SK-N-SH treated with all-trans-retinoic acid at 6 μM for 48 hours (cell line): ENCODE results near the gene CNNM1.

Experiments
- ATAC-seq: fragments of 200-7000 bp; cut with Tn5 transposase; 3 replicates; pipeline ENCODE4 v1.9.1; 2020; ENCODE audit warnings: mild to moderate bottlenecking, moderate library complexity
- ARNTL ChIP-seq: fragments of 450-650 bp; formaldehyde crosslinking; IDR thresholded peaks from 2 replicates; pipeline ENCODE4 v1.5.0; 2020; ENCODE audit warnings: low read depth, mild to moderate bottlenecking, moderate library complexity, borderline replicate concordance
- BACH2 ChIP-seq: fragments of 250-450 bp; sonication (Bioruptor Pico); IDR thresholded peaks from 2 replicates; pipeline ENCODE4 v1.9.0; 2021; ENCODE audit warnings: mild to moderate bottlenecking, borderline replicate concordance
- CSDC2 ChIP-seq: fragments of 250-450 bp; sonication (Bioruptor Pico); IDR thresholded peaks from 2 replicates; pipeline ENCODE4 v1.5.0; 2020; ENCODE audit warnings: mild to moderate bottlenecking, moderate library complexity
- ESRRG ChIP-seq: fragments of 250-450 bp; sonication (Bioruptor Pico); IDR thresholded peaks from 2 replicates; pipeline ENCODE4 v1.6.1; 2021; ENCODE audit warnings: mild to moderate bottlenecking
- GLIS3 ChIP-seq: fragments of 250-450 bp; sonication (Bioruptor Pico); IDR thresholded peaks from 2 replicates; pipeline ENCODE4 v1.5.0; 2020; ENCODE audit warnings: mild to moderate bottlenecking, moderate library complexity
- ISL1 ChIP-seq: fragments of 250-450 bp; sonication (Bioruptor Pico); IDR thresholded peaks from 2 replicates; pipeline ENCODE4 v2.1.2; 2022; ENCODE audit warnings: mild to moderate bottlenecking, moderate library complexity
- OSR1 ChIP-seq: fragments of 250-450 bp; sonication (Bioruptor Pico); IDR thresholded peaks from 2 replicates; pipeline ENCODE4 v1.8.0; 2022; ENCODE audit warnings: moderate library complexity, mild to moderate bottlenecking, inconsistent platforms
- PPARA ChIP-seq: fragments of 250-450 bp; sonication (Bioruptor Pico); IDR thresholded peaks from 2 replicates; pipeline ENCODE4 v1.5.0; 2020; ENCODE audit warnings: mild to moderate bottlenecking, borderline replicate concordance
- RARB ChIP-seq: fragments of 250-450 bp; sonication (Bioruptor Pico); IDR thresholded peaks from 2 replicates; pipeline ENCODE4 v1.8.0; 2021; ENCODE audit warnings: mild to moderate bottlenecking, moderate library complexity
- SNAI2 ChIP-seq: fragments of 250-450 bp; sonication (Bioruptor Pico); IDR thresholded peaks from 2 replicates; pipeline ENCODE4 v1.5.0; 2020; ENCODE audit warnings: mild to moderate bottlenecking, moderate library complexity
- TCF4 ChIP-seq: fragments of 250-450 bp; sonication (Bioruptor Pico); IDR thresholded peaks from 2 replicates; pipeline ENCODE4 v1.8.0; 2021; ENCODE audit warnings: mild to moderate bottlenecking, moderate library complexity, borderline replicate concordance
- TOX ChIP-seq: fragments of 250-450 bp; sonication (Bioruptor Pico); IDR thresholded peaks from 2 replicates; pipeline ENCODE4 v1.8.0; 2021; ENCODE audit warnings: mild to moderate bottlenecking, moderate library complexity, borderline replicate concordance
- ZFP3 ChIP-seq: fragments of 250-450 bp; sonication (Bioruptor Pico); IDR thresholded peaks from 2 replicates; pipeline ENCODE4 v1.5.0; 2020; ENCODE audit warnings: mild to moderate bottlenecking, moderate library complexity
- ZNF565 ChIP-seq: fragments of 450-650 bp; formaldehyde crosslinking; conservative IDR thresholded peaks from 2 replicates; pipeline ENCODE4 v1.5.0; 2020; ENCODE audit warnings: low read depth, mild to moderate bottlenecking, moderate library complexity
- ZNF70 ChIP-seq: fragments of 450-650 bp; formaldehyde crosslinking; IDR thresholded peaks from 2 replicates; pipeline ENCODE4 v1.5.0; 2020; ENCODE audit warnings: mild to moderate bottlenecking, moderate library complexity
- ZNF8 ChIP-seq: fragments of 450-650 bp; formaldehyde crosslinking; IDR thresholded peaks from 2 replicates; pipeline ENCODE4 v1.5.0; 2020; ENCODE audit warnings: mild to moderate bottlenecking, moderate library complexity
- TF ChIP-seq, protein P1 (sequence below): fragments of 250-450 bp; sonication (Bioruptor Pico); IDR thresholded peaks from 2 replicates; pipeline ENCODE4 v1.8.0; 2020; ENCODE audit warnings: mild to moderate bottlenecking, moderate library complexity, borderline replicate concordance
- TF ChIP-seq, protein P2 (sequence below): fragments of 250-450 bp; sonication (Bioruptor Pico); IDR thresholded peaks from 2 replicates; pipeline ENCODE4 v1.5.1; 2020; ENCODE audit warnings: low read depth, mild to moderate bottlenecking, moderate library complexity
- TF ChIP-seq, protein P3 (sequence below): fragments of 250-450 bp; sonication (Bioruptor Pico); IDR thresholded peaks from 2 replicates; pipeline ENCODE4 v1.5.0; 2020; ENCODE audit warnings: mild to moderate bottlenecking, moderate library complexity
- TF ChIP-seq, protein P4 (sequence below): fragments of 250-450 bp; sonication (Bioruptor Pico); IDR thresholded peaks from 2 replicates; pipeline ENCODE4 v1.5.1; 2021; ENCODE audit warnings: mild to moderate bottlenecking, moderate library complexity
- TF ChIP-seq, protein P5 (sequence below): fragments of 250-450 bp; sonication (Bioruptor Pico); IDR thresholded peaks from 2 replicates; pipeline ENCODE4 v1.8.0; 2021; ENCODE audit warnings: low read depth, mild to moderate bottlenecking, moderate library complexity, borderline replicate concordance

CNNM1 gene

DNA sequence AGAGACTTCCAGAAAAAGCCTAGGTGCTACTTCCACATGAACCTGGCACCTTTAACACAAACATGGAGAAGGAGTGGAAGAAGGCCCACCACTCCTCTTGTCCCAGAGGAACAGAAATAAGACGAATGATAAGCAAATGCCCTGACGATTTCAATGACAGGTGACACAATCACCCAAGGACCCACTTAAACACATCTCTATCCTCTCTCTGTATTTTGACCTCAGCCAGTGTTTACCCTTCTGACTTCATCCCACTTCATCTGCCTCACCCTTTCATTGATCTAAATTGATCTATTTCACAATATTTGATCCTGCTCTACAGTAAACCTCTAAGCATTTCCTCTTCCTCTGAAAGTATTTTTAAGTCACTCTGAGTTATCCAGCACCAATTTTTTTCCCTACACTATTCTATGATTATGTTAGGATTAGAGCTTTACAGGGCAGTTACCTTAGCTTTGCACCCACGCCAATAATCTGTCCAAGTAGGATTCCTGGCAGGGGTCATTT lies 92.1 kb downstream of the CNNM1 start:
- ATAC-seq, result no peak
- no peak for TF ChIP-seq SNAI2 (CRISPR knock-in tag)
- no peak for TF ChIP-seq ZNF565 (CRISPR knock-in tag)
- TF ChIP-seq TOX, result no peak
- TF ChIP-seq, protein P1, sequence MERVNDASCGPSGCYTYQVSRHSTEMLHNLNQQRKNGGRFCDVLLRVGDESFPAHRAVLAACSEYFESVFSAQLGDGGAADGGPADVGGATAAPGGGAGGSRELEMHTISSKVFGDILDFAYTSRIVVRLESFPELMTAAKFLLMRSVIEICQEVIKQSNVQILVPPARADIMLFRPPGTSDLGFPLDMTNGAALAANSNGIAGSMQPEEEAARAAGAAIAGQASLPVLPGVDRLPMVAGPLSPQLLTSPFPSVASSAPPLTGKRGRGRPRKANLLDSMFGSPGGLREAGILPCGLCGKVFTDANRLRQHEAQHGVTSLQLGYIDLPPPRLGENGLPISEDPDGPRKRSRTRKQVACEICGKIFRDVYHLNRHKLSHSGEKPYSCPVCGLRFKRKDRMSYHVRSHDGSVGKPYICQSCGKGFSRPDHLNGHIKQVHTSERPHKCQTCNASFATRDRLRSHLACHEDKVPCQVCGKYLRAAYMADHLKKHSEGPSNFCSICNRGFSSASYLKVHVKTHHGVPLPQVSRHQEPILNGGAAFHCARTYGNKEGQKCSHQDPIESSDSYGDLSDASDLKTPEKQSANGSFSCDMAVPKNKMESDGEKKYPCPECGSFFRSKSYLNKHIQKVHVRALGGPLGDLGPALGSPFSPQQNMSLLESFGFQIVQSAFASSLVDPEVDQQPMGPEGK (CRISPR knock-in tag), result no peak
- TF ChIP-seq, protein P2, sequence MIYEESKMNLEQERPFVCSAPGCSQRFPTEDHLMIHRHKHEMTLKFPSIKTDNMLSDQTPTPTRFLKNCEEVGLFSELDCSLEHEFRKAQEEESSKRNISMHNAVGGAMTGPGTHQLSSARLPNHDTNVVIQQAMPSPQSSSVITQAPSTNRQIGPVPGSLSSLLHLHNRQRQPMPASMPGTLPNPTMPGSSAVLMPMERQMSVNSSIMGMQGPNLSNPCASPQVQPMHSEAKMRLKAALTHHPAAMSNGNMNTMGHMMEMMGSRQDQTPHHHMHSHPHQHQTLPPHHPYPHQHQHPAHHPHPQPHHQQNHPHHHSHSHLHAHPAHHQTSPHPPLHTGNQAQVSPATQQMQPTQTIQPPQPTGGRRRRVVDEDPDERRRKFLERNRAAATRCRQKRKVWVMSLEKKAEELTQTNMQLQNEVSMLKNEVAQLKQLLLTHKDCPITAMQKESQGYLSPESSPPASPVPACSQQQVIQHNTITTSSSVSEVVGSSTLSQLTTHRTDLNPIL, result no peak
- TF ChIP-seq ZNF70, result no peak
- TF ChIP-seq ISL1 (CRISPR knock-in tag), result no peak
- no peak for TF ChIP-seq ZNF8 (CRISPR knock-in tag)

DNA sequence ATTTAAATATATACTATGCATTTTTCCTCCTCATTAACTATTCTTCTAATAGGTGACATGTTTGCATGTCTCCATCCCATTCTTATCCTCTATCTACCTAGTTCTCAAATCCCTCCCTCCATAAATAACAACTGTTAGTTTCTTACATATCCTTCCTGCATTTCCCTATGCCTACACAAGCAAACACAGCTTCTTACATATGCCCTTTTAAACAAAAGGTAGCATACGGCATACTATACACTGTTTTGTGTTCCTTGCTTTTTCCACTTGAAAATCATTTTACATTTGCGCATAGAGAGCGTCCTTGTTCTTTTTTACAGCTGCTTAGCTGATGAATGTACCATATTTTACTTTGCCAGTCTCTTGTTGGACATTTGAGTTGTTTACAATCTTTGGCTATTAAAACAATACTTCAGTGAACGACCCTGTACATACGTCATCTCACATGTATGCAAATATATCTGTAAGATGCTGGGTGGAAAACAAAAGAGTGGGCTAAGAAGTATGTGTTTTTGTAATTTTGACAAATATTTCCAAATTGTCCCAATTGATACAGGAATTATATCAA lies 93.5 kb downstream of the CNNM1 start:
- no peak for ATAC-seq
- TF ChIP-seq, protein P3, sequence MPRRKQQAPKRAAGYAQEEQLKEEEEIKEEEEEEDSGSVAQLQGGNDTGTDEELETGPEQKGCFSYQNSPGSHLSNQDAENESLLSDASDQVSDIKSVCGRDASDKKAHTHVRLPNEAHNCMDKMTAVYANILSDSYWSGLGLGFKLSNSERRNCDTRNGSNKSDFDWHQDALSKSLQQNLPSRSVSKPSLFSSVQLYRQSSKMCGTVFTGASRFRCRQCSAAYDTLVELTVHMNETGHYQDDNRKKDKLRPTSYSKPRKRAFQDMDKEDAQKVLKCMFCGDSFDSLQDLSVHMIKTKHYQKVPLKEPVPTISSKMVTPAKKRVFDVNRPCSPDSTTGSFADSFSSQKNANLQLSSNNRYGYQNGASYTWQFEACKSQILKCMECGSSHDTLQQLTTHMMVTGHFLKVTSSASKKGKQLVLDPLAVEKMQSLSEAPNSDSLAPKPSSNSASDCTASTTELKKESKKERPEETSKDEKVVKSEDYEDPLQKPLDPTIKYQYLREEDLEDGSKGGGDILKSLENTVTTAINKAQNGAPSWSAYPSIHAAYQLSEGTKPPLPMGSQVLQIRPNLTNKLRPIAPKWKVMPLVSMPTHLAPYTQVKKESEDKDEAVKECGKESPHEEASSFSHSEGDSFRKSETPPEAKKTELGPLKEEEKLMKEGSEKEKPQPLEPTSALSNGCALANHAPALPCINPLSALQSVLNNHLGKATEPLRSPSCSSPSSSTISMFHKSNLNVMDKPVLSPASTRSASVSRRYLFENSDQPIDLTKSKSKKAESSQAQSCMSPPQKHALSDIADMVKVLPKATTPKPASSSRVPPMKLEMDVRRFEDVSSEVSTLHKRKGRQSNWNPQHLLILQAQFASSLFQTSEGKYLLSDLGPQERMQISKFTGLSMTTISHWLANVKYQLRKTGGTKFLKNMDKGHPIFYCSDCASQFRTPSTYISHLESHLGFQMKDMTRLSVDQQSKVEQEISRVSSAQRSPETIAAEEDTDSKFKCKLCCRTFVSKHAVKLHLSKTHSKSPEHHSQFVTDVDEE (CRISPR knock-in tag), result no peak
- TF ChIP-seq GLIS3 (CRISPR knock-in tag), result no peak
- no peak for TF ChIP-seq ARNTL (CRISPR knock-in tag)
- TF ChIP-seq ESRRG (CRISPR knock-in tag), result no peak
- TF ChIP-seq, protein P4, sequence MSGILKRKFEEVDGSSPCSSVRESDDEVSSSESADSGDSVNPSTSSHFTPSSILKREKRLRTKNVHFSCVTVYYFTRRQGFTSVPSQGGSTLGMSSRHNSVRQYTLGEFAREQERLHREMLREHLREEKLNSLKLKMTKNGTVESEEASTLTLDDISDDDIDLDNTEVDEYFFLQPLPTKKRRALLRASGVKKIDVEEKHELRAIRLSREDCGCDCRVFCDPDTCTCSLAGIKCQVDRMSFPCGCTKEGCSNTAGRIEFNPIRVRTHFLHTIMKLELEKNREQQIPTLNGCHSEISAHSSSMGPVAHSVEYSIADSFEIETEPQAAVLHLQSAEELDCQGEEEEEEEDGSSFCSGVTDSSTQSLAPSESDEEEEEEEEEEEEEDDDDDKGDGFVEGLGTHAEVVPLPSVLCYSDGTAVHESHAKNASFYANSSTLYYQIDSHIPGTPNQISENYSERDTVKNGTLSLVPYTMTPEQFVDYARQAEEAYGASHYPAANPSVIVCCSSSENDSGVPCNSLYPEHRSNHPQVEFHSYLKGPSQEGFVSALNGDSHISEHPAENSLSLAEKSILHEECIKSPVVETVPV (CRISPR knock-in tag), result no peak
- TF ChIP-seq ZNF8 (CRISPR knock-in tag), result no peak
- TF ChIP-seq TCF4, result no peak
- no peak for TF ChIP-seq PPARA (CRISPR knock-in tag)
- no peak for TF ChIP-seq RARB (CRISPR knock-in tag)
- TF ChIP-seq ZNF565 (CRISPR knock-in tag), result no peak
- no peak for TF ChIP-seq CSDC2 (CRISPR knock-in tag)

DNA sequence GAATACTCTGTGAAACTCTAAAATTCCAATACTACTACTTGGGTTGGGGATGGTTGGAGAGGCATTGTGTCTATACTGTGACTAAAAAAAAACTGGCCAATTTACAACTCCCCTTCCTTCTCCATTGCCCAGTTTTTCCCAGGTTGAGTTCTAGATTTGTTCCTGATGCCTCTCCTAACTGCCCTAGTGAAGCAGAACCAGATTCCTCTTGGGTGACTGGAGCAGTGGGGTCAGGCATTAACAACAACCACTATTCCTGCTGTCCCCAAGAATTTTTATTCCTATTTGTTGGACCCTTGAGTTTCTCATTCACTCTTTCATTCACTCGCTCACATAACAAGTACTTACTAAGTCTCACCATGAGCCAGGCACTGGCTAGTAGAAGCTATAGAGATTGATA lies 95.5 kb downstream of the CNNM1 start:
- TF ChIP-seq TCF4 (no peak), BACH2 (CRISPR knock-in tag) (no peak), GLIS3 (CRISPR knock-in tag) (no peak), ZNF565 (CRISPR knock-in tag) (no peak), RARB (CRISPR knock-in tag) (no peak), ZNF8 (CRISPR knock-in tag) (no peak), OSR1 (CRISPR knock-in tag) (no peak), ZFP3 (CRISPR knock-in tag) (no peak), CSDC2 (CRISPR knock-in tag) (no peak), PPARA (CRISPR knock-in tag) (no peak), TOX (no peak)
- TF ChIP-seq, protein P4 (CRISPR knock-in tag), result no peak
- TF ChIP-seq, protein P2, result no peak
- TF ChIP-seq, protein P5, sequence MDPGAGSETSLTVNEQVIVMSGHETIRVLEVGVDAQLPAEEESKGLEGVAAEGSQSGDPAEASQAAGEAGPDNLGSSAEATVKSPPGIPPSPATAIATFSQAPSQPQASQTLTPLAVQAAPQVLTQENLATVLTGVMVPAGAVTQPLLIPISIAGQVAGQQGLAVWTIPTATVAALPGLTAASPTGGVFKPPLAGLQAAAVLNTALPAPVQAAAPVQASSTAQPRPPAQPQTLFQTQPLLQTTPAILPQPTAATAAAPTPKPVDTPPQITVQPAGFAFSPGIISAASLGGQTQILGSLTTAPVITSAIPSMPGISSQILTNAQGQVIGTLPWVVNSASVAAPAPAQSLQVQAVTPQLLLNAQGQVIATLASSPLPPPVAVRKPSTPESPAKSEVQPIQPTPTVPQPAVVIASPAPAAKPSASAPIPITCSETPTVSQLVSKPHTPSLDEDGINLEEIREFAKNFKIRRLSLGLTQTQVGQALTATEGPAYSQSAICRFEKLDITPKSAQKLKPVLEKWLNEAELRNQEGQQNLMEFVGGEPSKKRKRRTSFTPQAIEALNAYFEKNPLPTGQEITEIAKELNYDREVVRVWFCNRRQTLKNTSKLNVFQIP (CRISPR knock-in tag), result no peak
- ATAC-seq, result no peak
